Activated CD8-positive, alpha-beta memory T cell treated with anti-CD3 and anti-CD28 coated beads for 36 hours (primary cell): ENCODE data around the gene AKR7A2. TPM values are rescaled to one million over a fixed set of nuclear protein-coding genes. Genes with fewer than 3 reads are reported as not detected.
"Not testable (repeated sequence)": the region's sequence is repeated elsewhere in the genome, so short reads cannot be mapped to it uniquely, and the experiment has no call there.

Experiments used
- CTCF ChIA-PET: fragments of 350-600 bp; sonication (Branson Sonifier 250); formaldehyde crosslinking; loops from one replicate; lab custom pipeline; 2021; ENCODE audit warnings: antibody characterized with exemption; lab: Charles Lee
- POLR2A ChIA-PET: fragments of 350-600 bp; sonication (Branson Sonifier 250); formaldehyde crosslinking; loops from one replicate; lab custom pipeline; 2021; ENCODE audit warnings: antibody characterized with exemption; lab: Charles Lee
- total RNA-seq, 2 experiments: library from RNA; stranded (reverse); gene quantifications; one replicate each; pipeline ENCODE4 v1.2.3, GENCODE V29; 2021

The AKR7A2 gene
- total RNA-seq, 2 experiments from 2014 or later, result 40.1 to 44.1 TPM

GRCh38 chr1:19285366-19285765, 26.6 kb downstream of the AKR7A2 start:
- POLR2A ChIA-PET, CTCF ChIA-PET: not testable (repeated sequence)

GRCh38 chr1:19284881-19285280, 27.1 kb downstream of the AKR7A2 start:
- CTCF ChIA-PET, result no interaction called here
- POLR2A ChIA-PET, result no interaction called here

- POLR2A ChIA-PET, result no interaction called here
Measured at GRCh38 chr1:19283891-19284290, 28.1 kb downstream of the AKR7A2 start.

GRCh38 chr1:19274636-19275035, 37.3 kb downstream of the AKR7A2 start:
- POLR2A ChIA-PET, result no interaction called here
- CTCF ChIA-PET, result no interaction called here

More at GRCh38 chr1:19283891-19284290, 28.1 kb downstream of the AKR7A2 start:
- CTCF ChIA-PET, result no interaction called here

GRCh38 chr1:19273844-19274531, 38.0 kb downstream of the AKR7A2 start:
- CTCF ChIA-PET, POLR2A ChIA-PET: not testable (repeated sequence)

GRCh38 chr1:19273106-19273843, 38.7 kb downstream of the AKR7A2 start:
- CTCF ChIA-PET, result no interaction called here
- POLR2A ChIA-PET, result no interaction called here

- ChIA-PET POLR2A (no interaction called here), CTCF (interaction anchor here (0.9 kb wide), 1 partner anchor 42 kb away, joined by 4 read pairs; no protein-coding TSS in a partner anchor)
Measured at GRCh38 chr1:19272064-19272463, 39.9 kb downstream of the AKR7A2 start.

- POLR2A ChIA-PET, CTCF ChIA-PET: not testable (repeated sequence)
Measured at GRCh38 chr1:19270343-19270730, 41.6 kb downstream of the AKR7A2 start.

- CTCF ChIA-PET, result interaction anchor here (0.6 kb wide), 1 partner anchor 213 kb away, joined by 3 read pairs; no protein-coding TSS in a partner anchor
- POLR2A ChIA-PET, result not testable (repeated sequence)
Measured at GRCh38 chr1:19269427-19270342, 42.3 kb downstream of the AKR7A2 start.

- ChIA-PET CTCF (interaction anchor here (0.6 kb wide), 1 partner anchor 54 kb away, joined by 4 read pairs; no protein-coding TSS in a partner anchor), POLR2A (no interaction called here)
Measured at GRCh38 chr1:19268445-19268844, 43.5 kb downstream of the AKR7A2 start.

GRCh38 chr1:19262744-19263143, 49.2 kb downstream of the AKR7A2 start:
- CTCF ChIA-PET, result interaction anchor here (1.1 kb wide), 1 partner anchor 11 kb away, joined by 3 read pairs; the partner anchor contains the start of genes EMC1 and MRTO4

GRCh38 chr1:19262047-19262446, 49.9 kb downstream of the AKR7A2 start:
- POLR2A ChIA-PET, result no interaction called here
- CTCF ChIA-PET, result interaction anchor here (1.1 kb wide), 1 partner anchor 10 kb away, joined by 3 read pairs; the partner anchor contains the start of genes EMC1 and MRTO4

More at GRCh38 chr1:19262744-19263143, 49.2 kb downstream of the AKR7A2 start:
- POLR2A ChIA-PET, result no interaction called here

GRCh38 chr1:19260211-19261138, 51.5 kb downstream of the AKR7A2 start:
- ChIA-PET POLR2A (interaction anchor here (0.6 kb wide), 1 partner anchor 119 kb away, joined by 3 read pairs; no protein-coding TSS in a partner anchor), CTCF (interaction anchor here (1.1 kb wide), 1 partner anchor 8 kb away, joined by 3 read pairs; the partner anchor contains the start of gene MRTO4)

GRCh38 chr1:19258353-19258752, 53.6 kb downstream of the AKR7A2 start:
- ChIA-PET CTCF (interaction anchor here (0.6 to 1.6 kb wide), 2 partner anchors 44 to 324 kb away, joined by 3 to 4 read pairs; no protein-coding TSS in a partner anchor), POLR2A (no interaction called here)

GRCh38 chr1:19257178-19257914, 54.6 kb downstream of the AKR7A2 start:
- ChIA-PET CTCF (interaction anchor here (0.6 to 1.6 kb wide), 3 partner anchors 45 to 325 kb away, joined by 3 to 4 read pairs (median 3); no protein-coding TSS in a partner anchor), POLR2A (no interaction called here)

GRCh38 chr1:19256301-19256700, 55.6 kb downstream of the AKR7A2 start:
- CTCF ChIA-PET, result interaction anchor here (0.6 to 1.5 kb wide), 2 partner anchors 40 to 148 kb away, joined by 3 to 4 read pairs; no protein-coding TSS in a partner anchor
- POLR2A ChIA-PET, result not testable (repeated sequence)

GRCh38 chr1:19255288-19255687, 56.7 kb downstream of the AKR7A2 start:
- CTCF ChIA-PET, result interaction anchor here (0.7 to 1.5 kb wide), 2 partner anchors 10 to 39 kb away, joined by 3 to 4 read pairs; no protein-coding TSS in a partner anchor
- POLR2A ChIA-PET, result interaction anchor here (0.6 kb wide), 1 partner anchor 230 kb away, joined by 3 read pairs; the partner anchor contains the start of gene CAPZB
